ENCODE measurements around the gene COG5.
A peak's percentile ranks its signal among the peaks of the same experiment; 100 is the strongest.

Gene COG5

GRCh38 chr7:107563775-107564552, at the start of gene COG5, which contains the start of gene DUS4L:
COG5 (minus strand) TSS chr7:107563920; CDS start chr7:107563896, 24 bp downstream.
DUS4L (plus strand) TSS chr7:107563971; CDS start chr7:107567071, 3,100 bp downstream.
- DNase-seq = peak; percentile 86

GRCh38 chr7:107613439-107613838, 49.7 kb upstream of the COG5 start:
- no peak for DNase-seq

GRCh38 chr7:107610323-107610722, 46.6 kb upstream of the COG5 start:
- no peak for DNase-seq

GRCh38 chr7:107609811-107610261, 46.1 kb upstream of the COG5 start:
- no peak for DNase-seq

- no peak for DNase-seq
Observed at GRCh38 chr7:107606303-107606702, 42.6 kb upstream of the COG5 start.

GRCh38 chr7:107605218-107605815, 41.6 kb upstream of the COG5 start:
- DNase-seq = no peak

- DNase-seq = no peak
Observed at GRCh38 chr7:107600816-107601215, 37.1 kb upstream of the COG5 start.

GRCh38 chr7:107599262-107599661, 35.5 kb upstream of the COG5 start:
- DNase-seq = no peak

- DNase-seq = no peak
Observed at GRCh38 chr7:107597953-107598352, 34.2 kb upstream of the COG5 start.

- DNase-seq = no peak
Observed at GRCh38 chr7:107597582-107597916, 33.8 kb upstream of the COG5 start.

GRCh38 chr7:107596881-107597581, 33.3 kb upstream of the COG5 start:
- no peak for DNase-seq

- DNase-seq = no peak
Observed at GRCh38 chr7:107594961-107595737, 31.4 kb upstream of the COG5 start.

GRCh38 chr7:107593025-107593410, 29.3 kb upstream of the COG5 start:
- no peak for DNase-seq

- no peak for DNase-seq
Observed at GRCh38 chr7:107592361-107593024, 28.8 kb upstream of the COG5 start.

GRCh38 chr7:107591421-107591820, 27.7 kb upstream of the COG5 start:
- DNase-seq = no peak

GRCh38 chr7:107588529-107589130, 24.9 kb upstream of the COG5 start:
- DNase-seq = no peak

- DNase-seq = no peak
Observed at GRCh38 chr7:107584716-107585115, 21.0 kb upstream of the COG5 start.

- DNase-seq = no peak
Observed at GRCh38 chr7:107582875-107583274, 19.2 kb upstream of the COG5 start.

- no peak for DNase-seq
Observed at GRCh38 chr7:107581387-107582013, 17.8 kb upstream of the COG5 start.

GRCh38 chr7:107580716-107581383, 17.1 kb upstream of the COG5 start:
- no peak for DNase-seq
